GM19397 (cell line): Measurements from ENCODE around the gene MYO18B.

Source experiments
- ATAC-seq: cut with Tn5 transposase; IDR thresholded peaks from one replicate; pipeline ENCODE4 v1.9.1; 2021; ENCODE audit warnings: mild to moderate bottlenecking, moderate library complexity; ENCODE audit not compliant: unreplicated experiment

The MYO18B gene

DNA sequence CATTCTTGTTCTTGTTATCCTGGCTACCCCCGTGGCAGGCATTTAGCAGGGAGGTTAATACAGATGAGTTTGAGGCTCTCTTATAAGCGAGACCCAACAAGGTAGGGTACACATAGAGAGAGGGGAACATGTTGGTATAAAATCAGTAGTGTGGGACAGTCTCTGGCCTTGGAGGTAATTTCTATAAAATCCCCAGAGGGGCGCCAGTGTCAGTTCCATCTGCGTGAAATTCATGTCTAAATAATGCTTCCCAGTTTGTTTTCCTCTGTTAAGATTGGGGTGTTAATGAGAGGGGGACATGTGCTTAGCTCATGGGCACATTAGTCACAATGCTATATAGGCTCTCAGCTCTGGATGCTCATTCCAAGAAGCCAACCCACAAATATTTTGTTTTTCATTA is 150.7 kb downstream of the MYO18B start:
- ATAC-seq: no peak

- ATAC-seq: no peak
These were observed 153.7 kb downstream of the MYO18B start for GRCh38 chr22:25895678-25896077.

DNA sequence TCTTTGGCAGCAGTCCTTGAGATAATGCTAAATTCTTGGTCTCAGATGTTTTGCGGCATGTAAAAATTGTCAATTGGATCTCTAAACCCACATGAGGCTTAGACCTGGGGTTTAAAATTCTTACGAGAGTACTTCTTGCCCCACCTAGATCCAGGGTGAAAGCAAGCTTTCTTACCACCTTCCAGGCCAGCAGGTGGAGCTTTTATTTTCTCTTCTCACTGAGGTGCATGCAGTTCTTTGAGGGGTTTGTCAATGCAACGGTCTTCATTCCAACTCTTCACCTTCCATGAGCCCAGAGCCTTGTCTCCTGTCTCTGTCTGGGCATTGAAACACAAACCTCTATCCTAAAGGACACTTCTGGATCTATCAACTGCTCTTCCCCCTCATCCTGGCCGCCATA is 154.1 kb downstream of the MYO18B start:
- no peak for ATAC-seq

DNA sequence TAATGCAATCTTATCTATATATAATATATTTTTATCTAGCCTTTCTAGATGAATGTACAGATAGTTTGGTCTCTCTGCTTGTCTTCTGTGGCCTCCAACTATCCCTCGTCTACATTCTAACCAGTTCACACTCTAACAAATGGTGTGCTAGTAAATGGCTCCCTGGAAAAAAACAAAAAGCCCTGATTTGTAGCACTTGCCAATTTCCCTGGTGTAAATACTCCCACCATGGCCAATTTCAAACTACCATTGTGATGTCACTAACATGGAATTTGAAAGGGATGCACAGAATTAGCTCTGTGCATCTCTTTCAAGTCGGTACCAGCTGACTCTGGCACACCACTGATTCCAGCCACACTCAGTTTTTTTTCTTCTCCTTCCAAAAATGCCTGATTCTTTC is 154.6 kb downstream of the MYO18B start:
- no peak for ATAC-seq

GRCh38 chr22:25898707-25899365 is 156.8 kb downstream of the MYO18B start:
- no peak for ATAC-seq

DNA sequence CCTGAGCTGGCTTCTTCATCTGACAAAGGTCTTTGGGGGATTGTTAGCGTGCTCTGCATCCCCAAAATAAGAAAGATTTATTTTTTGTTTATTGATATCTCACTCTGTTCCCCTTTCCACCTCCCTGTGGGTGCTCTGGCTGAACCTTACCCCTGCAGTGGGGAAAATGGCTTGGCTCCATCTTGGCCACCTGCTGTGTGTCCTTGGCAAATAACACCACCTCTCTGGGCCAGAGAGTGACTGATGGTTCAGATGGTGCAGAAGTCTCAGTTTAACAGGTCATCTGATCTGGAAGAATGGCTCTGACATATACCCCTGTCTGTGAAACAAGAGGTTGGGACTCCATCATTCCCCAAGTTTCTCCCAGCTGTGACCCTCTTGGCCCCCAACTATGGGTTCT is 157.6 kb downstream of the MYO18B start:
- no peak for ATAC-seq

- no peak for ATAC-seq
These were observed 158.4 kb downstream of the MYO18B start for GRCh38 chr22:25900390-25900789.

DNA sequence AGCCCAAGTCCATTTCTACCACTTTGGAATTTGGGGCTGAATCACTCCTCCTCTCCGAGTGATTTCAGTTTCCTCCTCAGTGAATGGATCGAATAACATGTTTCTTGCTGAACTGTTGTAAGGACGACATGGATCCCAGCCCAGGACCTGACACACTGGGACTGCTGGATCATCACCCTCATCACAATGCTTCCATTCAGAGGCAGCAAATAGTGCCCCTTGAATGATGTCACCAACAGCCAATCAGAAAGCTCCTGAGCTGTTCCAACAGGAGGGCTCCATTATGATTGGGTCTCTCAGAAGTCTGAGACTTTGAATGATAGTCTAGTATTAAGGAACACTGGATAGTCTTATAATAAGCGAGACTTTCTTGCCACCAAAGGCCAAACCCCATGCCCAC is 158.9 kb downstream of the MYO18B start:
- no peak for ATAC-seq

DNA sequence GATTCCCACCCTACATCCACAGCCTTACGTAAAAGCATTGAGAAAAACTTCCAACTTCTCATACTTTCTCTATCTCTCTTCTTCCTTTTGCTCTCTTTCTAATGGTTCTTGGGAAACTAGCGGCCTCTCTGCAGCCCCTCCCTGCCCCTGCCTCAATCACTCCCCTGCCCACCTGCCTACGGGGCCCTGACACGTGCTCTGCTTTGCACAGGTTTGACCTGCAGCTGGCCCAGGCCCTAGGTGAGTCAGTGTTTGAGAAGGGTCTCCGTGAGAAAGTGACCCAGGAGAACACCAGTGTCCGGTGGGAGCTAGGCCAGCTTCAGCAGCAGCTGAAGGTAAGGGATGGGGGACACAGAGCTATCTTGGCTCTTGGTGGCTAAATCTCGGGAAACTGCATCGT is 160.4 kb downstream of the MYO18B start:
- no peak for ATAC-seq

DNA sequence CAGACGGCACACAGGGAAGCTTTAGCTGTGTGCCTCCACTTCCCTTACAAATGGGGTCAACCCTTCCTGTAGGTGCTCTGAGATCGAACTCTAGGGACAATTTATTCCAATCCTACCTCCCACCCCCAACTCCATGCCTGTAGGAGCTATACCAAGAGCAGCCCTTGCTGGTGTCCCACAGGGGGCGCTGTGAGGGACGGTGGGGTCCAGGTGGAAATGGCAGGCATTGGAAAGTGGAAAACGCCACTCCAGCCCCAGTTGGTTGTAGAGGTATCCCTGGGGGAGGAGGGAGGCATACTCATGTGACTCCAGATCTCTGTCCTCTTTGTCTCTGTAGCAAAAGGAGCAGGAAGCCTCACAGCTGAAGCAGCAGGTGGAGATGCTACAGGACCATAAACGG is 161.3 kb downstream of the MYO18B start:
- ATAC-seq: no peak

GRCh38 chr22:25908212-25908611 is 166.2 kb downstream of the MYO18B start:
- ATAC-seq: no peak

GRCh38 chr22:25908755-25909154 is 166.8 kb downstream of the MYO18B start:
- ATAC-seq: no peak

DNA sequence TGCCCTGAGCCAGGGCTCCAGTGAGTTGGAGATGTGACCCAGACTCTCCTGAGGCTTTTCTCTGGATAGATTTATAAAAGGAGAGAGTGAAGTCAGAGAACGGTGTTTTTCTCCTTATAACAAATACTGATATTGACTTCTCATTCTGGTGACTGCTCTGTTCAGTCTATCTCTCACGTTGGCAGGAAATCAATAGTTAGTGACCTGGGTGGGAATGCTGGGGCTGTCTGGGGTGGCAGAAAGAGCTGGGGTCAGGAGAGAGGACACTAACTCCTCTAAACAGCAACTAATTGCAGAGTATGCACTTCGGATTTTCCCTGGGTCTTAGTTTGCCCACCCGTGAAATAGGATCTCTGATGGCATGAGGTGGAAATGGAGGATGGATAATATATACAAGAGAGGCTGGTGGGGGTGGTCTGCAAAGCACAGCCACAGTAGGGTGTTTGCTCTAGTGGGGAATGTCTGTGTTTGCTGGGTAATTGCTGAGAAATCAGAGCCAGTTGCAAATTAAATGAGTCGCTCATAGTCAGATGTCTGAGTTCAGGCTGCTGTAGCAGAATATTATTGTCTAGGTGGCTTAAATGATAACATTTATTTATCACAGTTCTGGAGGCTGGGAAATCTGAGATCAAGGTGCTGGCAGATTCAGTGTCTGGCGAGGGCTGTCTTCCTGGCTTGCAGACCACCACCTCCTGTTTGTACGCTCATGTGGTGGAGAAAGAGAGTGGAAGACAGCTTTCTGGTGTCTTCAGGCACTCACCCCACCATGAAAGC is 167.8 kb downstream of the MYO18B start:
- ATAC-seq: no peak

DNA sequence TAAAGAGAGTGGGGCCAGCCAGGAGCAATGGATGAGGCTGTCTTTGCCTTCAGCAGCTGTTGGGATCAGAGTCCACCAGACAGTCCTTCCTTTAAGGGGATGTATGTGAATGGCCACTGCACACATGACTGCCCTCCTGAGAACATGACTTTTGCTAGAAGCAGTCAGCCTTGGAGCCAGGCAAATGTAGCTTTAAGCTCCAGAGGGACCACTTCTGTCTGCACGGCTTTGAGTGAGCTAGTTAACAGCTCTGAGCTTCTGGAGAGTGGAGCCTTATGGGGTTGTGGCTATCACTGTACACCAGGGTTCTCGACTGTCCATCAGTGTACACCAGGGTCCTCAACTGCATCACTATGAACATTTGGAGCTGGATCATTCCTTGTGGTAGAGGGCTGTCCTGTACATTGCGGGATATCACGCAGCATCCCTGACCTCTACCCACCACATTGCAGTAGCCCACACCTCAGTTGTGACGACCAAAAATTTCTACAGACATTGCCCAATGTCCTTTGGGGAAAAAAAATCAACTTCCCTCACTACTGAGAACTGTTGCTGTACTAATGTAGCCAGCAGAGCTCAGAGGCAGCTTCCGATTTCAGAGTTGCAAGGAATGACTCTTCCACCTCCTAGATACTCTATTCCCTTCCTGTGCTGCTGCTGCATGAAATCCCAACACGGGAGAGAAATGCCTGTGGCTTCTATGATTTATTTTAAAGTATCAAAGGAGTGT is 169.4 kb downstream of the MYO18B start:
- ATAC-seq: no peak

DNA sequence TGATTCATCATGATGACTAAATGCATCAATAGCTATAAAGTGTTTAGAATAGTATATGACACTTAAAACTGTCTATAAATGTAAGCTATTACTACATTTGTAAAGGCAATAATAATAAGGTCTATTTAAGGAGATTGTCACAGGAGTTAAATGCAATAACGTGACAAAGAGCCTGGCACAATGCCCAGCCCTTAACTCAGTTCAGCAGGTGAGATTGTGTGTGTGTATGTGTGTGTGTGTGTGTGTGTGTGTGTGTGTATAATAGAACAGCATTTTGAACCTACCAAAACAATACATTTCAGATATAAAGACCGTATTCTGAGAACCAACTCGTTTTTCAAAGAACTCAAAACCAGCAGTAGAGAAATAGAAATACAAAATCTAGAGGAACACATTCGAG is 177.5 kb downstream of the MYO18B start:
- ATAC-seq: no peak

DNA sequence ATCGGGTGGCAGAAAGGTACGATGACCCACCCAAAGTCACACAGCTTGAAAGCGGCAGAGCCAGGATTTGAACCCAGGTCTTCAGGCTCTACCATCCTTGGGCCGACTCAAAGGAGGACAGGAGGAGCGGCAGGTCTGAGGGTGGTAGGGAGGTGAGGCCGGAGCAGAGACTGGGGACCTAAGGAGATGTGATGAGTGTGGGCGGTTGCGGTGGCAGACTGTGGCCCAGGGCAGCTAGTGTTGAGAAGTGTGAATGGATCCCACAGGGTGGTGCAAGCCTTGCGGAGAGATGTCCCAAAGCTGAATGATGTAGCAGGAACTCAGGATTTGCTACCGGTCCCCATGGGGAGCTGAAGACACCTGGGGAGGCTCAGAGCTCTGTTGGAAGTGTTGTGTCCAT is 180.2 kb downstream of the MYO18B start:
- no peak for ATAC-seq

DNA sequence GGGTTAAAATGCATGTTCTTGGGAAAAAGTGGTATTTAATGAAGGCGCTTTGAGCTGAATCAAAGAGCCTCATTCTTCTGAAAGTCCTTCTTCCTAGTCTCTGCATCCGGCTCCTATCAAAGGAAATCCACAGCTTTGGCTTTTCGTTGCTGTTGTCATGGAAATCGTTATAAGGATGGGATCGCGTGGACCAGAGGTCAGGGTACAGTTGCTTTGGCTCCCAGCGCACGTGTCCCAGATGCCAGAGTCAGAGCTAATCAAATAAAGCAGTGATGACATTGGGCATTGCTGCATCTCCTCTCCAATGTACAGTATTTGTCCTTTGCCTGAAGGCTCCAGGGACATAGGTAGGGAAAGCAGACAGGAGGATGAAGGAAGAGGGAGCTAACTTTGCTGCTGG is 181.9 kb downstream of the MYO18B start:
- no peak for ATAC-seq

DNA sequence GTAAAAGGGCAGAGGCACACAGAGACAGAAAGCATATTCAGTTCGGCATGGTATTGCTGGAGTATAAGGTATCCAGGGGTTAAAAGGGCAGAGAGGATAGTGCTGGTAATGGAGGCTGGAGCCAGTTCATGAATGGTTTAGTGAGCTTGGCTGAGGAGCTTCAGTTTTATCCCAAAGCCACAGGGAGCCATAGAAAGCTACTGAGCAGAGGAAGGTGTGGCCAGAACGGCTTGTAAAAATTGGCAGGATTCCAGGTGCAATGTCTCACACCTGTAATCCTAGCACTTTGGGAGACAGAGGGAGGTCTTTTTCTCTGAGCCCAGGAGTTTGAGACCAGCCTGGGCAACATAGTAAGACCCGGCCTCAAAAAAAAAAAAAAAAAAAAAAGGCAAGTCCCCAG is 186.1 kb downstream of the MYO18B start:
- no peak for ATAC-seq

- no peak for ATAC-seq
These were observed 187.4 kb downstream of the MYO18B start for GRCh38 chr22:25929321-25929878.

DNA sequence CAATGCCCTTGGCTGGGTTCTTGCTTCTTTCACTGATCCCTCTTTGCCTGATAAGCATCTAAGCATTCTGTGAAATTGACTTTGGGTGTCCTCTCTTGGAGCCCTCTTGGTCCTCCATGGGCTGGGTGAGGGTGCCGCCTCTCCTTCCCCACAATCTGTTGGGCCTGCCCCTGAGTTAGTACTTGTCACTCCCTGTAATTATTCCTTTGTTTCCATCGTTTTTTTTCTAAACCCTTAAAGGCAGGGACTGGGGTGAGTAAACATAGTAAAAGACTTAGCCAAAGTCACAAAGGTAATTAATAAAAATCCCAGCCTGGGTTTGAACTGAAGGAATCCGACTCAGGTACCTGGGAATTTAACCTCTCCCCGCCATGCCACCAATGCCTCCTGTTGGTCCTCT is 188.1 kb downstream of the MYO18B start:
- ATAC-seq: no peak

DNA sequence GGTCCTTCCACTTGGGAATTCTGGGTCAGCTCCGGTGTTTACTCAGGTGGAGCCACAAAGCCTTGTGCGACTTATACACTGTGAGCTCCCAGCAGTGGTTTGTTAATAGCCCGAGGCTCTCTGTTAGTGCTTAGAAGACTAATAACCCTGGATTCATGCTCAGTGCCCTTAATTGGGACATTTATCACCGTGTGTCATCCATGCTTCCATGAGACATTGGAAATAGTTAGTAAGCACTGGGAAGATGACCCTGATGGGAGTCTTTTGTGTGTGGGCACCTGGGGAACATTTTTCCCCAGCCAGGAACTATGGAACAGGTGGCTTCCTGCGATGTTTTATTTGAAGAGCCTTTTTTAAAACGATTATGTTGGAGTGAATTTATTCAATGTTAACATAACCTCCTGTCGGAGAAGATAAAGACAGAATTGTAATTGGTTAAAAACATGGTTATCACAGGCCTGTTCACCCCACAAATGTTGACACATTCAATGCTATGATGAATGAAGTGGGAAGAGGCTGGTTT is 188.9 kb downstream of the MYO18B start:
- no peak for ATAC-seq
